Central memory CD8-positive, alpha-beta T cell (primary cell): ENCODE data around the gene SLC50A1.

Experiments
- ATAC-seq: fragments of 150-1000 bp; cut with Tn5 transposase; replicated peaks from 2 replicates; pipeline ENCODE4 v1.10.0; 2022; ENCODE audit warnings: mild to moderate bottlenecking, moderate FRiP score, moderate number of reproducible peaks; ENCODE audit not compliant: poor library complexity, severe bottlenecking; ENCODE audit errors: extremely low read depth
- DNase-seq, 2 donors: peaks; one replicate each; pipeline ENCODE4 v3.0.0; 2021; ENCODE audit warnings: low spot score in 2 of 2
- H3K27ac Mint-ChIP-seq: one replicate; pipeline ENCODE4 v1.8.0; 2022; ENCODE audit warnings: low read depth, mild to moderate bottlenecking, moderate library complexity, mixed read lengths
- H3K27me3 Mint-ChIP-seq: one replicate; pipeline ENCODE4 v1.8.0; 2022; ENCODE audit warnings: mixed read lengths
- H3K36me3 Mint-ChIP-seq: one replicate; pipeline ENCODE4 v1.8.0; 2022; ENCODE audit warnings: mild to moderate bottlenecking, moderate library complexity, mixed read lengths; ENCODE audit not compliant: insufficient read depth
- H3K4me1 Mint-ChIP-seq: one replicate; pipeline ENCODE4 v1.8.0; 2022; ENCODE audit warnings: mixed read lengths
- H3K4me3 Mint-ChIP-seq: one replicate; pipeline ENCODE4 v1.8.0; 2022; ENCODE audit warnings: mild to moderate bottlenecking, moderate library complexity, mixed read lengths
- H3K9me3 Mint-ChIP-seq: one replicate; pipeline ENCODE4 v1.8.0; 2022; ENCODE audit warnings: mixed read lengths

The SLC50A1 gene

GRCh38 chr1:155135415-155136028, at the start of gene SLC50A1:
SLC50A1 (plus strand) TSS chr1:155135852; CDS start chr1:155135912, 60 bp downstream.
- Mint-ChIP-seq H3K27me3 (peaks cover 8% of the 10 kb centered on the region), H3K4me1 (peaks cover 41% of the 10 kb centered on the region), H3K9me3 (no peaks in the 10 kb centered on the region), H3K4me3 (peak within 1 kb of the TSS; percentile 99), H3K36me3 (peaks cover 9% of the 10 kb centered on the region), H3K27ac (peak within 1 kb of the TSS; percentile 100)
- ATAC-seq (peak; percentile 83), DNase-seq (peak; percentile 84 to 90)

DNA sequence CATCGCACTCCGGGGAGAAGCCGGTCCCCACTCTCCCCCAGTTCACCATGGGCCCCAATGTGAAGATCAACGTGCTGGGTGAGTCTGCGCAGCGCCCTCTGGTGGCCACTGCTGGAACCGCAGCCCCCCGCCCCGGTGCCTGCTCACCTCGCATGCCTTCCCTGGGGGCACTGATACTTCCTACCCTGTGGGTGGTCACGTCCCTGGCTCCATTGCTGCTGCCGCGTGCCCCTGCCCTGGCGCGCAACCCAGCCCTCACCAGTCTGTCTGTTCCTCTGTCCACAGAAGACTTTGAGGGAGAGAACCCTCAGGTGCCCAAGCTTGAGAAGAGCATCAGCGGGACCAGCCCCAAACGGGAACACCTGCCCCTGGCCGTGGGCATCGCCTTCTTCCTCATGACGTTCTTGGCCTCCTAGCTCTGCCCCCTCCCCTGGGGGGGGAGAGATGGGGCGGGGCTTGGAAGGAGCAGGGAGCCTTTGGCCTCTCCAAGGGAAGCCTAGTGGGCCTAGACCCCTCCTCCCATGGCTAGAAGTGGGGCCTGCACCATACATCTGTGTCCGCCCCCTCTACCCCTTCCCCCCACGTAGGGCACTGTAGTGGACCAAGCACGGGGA, 49.4 kb upstream of the SLC50A1 start:
- DNase-seq (peak; percentile 74 to 88), ATAC-seq (peak; percentile 21)
- no peaks in the 10 kb centered on the region for H3K9me3 Mint-ChIP-seq
- H3K27me3 Mint-ChIP-seq, result peaks cover 33% of the 10 kb centered on the region
- H3K27ac Mint-ChIP-seq, result peak overlapping the region; percentile 78
- peak overlapping the region; percentile 89 for H3K4me3 Mint-ChIP-seq
- peaks cover 15% of the 10 kb centered on the region for H3K36me3 Mint-ChIP-seq
- H3K4me1 Mint-ChIP-seq, result peaks cover 45% of the 10 kb centered on the region

DNA sequence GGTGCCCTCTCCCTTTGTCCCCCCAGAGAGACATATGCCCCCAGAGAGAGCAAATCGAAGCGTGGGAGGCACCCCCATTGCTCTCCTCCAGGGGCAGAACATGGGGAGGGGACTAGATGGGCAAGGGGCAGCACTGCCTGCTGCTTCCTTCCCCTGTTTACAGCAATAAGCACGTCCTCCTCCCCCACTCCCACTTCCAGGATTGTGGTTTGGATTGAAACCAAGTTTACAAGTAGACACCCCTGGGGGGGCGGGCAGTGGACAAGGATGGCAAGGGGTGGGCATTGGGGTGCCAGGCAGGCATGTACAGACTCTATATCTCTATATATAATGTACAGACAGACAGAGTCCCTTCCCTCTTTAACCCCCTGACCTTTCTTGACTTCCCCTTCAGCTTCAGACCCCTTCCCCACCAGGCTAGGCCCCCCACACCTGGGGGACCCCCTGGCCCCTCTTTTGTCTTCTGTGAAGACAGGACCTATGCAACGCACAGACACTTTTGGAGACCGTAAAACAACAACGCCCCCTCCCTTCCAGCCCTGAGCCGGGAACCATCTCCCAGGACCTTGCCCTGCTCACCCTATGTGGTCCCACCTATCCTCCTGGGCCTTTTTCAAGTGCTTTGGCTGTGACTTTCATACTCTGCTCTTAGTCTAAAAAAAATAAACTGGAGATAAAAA, 48.7 kb upstream of the SLC50A1 start:
- Mint-ChIP-seq H3K27me3 (peaks cover 25% of the 10 kb centered on the region), H3K27ac (no peak overlapping the region), H3K36me3 (peaks cover 14% of the 10 kb centered on the region), H3K4me1 (peaks cover 41% of the 10 kb centered on the region), H3K4me3 (peak overlapping the region; percentile 18), H3K9me3 (no peaks in the 10 kb centered on the region)
- DNase-seq, result no peak
- ATAC-seq, result no peak

GRCh38 chr1:155091071-155092051, 44.3 kb upstream of the SLC50A1 start:
- peaks cover 3% of the 10 kb centered on the region for H3K36me3 Mint-ChIP-seq
- no peaks in the 10 kb centered on the region for H3K9me3 Mint-ChIP-seq
- H3K4me3 Mint-ChIP-seq, result no peak overlapping the region
- H3K27me3 Mint-ChIP-seq, result peaks cover 15% of the 10 kb centered on the region
- ATAC-seq (no peak), DNase-seq (peak; percentile 57 to 77)
- H3K4me1 Mint-ChIP-seq, result peaks cover 5% of the 10 kb centered on the region
- H3K27ac Mint-ChIP-seq, result no peak overlapping the region

- DNase-seq (no peak), ATAC-seq (no peak)
- Mint-ChIP-seq H3K9me3 (no peaks in the 10 kb centered on the region), H3K27me3 (peaks cover 16% of the 10 kb centered on the region), H3K36me3 (peaks cover 2% of the 10 kb centered on the region), H3K4me1 (peaks cover 5% of the 10 kb centered on the region), H3K4me3 (no peak overlapping the region), H3K27ac (no peak overlapping the region)
Observed at GRCh38 chr1:155092131-155092530, 43.5 kb upstream of the SLC50A1 start.

DNA sequence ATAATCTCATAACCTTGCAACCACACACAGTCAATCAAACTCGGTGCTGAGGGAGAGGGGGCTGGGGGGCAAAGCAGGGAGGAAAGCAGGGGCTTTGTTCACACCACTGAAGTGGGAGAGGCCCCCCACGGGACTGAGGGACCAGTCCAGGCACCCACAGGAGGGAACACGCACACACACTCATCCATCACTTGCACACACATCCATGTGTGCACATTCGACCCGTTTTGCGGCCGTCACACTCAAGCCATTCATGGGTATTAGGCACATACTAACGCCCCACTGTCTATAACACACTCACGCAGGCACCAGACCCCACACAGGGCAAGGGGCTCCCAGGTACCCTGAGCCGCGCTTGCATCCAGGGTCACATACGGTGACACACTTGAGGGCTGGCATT, 43.0 kb upstream of the SLC50A1 start:
- DNase-seq (no peak), ATAC-seq (no peak)
- peaks cover 16% of the 10 kb centered on the region for H3K27me3 Mint-ChIP-seq
- H3K27ac Mint-ChIP-seq, result no peak overlapping the region
- H3K36me3 Mint-ChIP-seq, result peaks cover 2% of the 10 kb centered on the region
- H3K4me3 Mint-ChIP-seq, result no peak overlapping the region
- peaks cover 5% of the 10 kb centered on the region for H3K4me1 Mint-ChIP-seq
- H3K9me3 Mint-ChIP-seq, result no peaks in the 10 kb centered on the region

GRCh38 chr1:155093911-155094621, 41.6 kb upstream of the SLC50A1 start:
- peaks cover 5% of the 10 kb centered on the region for H3K4me1 Mint-ChIP-seq
- DNase-seq, result no peak
- no peak overlapping the region for H3K27ac Mint-ChIP-seq
- peaks cover 16% of the 10 kb centered on the region for H3K27me3 Mint-ChIP-seq
- H3K36me3 Mint-ChIP-seq, result peaks cover 1% of the 10 kb centered on the region
- ATAC-seq, result no peak
- no peak overlapping the region for H3K4me3 Mint-ChIP-seq
- H3K9me3 Mint-ChIP-seq, result no peaks in the 10 kb centered on the region

DNA sequence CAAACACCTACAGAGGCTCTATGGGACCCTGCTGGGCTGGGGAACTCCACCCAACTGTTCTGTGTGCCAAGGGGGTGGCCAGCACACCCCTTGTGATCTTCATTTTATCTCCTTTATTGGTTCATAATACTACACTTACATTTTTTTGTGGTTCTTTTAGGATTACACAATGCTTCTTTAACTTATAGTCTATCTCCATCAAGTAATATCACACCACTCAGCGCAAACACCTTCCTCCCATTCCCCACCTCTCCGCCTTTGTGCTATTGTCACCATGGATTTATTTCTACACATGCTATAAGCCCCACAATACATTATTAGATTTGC, 41.1 kb upstream of the SLC50A1 start:
- ATAC-seq (peak; percentile 24), DNase-seq (no peak)
- no peaks in the 10 kb centered on the region for H3K9me3 Mint-ChIP-seq
- H3K27me3 Mint-ChIP-seq, result peaks cover 16% of the 10 kb centered on the region
- peaks cover 5% of the 10 kb centered on the region for H3K4me1 Mint-ChIP-seq
- no peak overlapping the region for H3K4me3 Mint-ChIP-seq
- peaks cover 1% of the 10 kb centered on the region for H3K36me3 Mint-ChIP-seq
- no peak overlapping the region for H3K27ac Mint-ChIP-seq

DNA sequence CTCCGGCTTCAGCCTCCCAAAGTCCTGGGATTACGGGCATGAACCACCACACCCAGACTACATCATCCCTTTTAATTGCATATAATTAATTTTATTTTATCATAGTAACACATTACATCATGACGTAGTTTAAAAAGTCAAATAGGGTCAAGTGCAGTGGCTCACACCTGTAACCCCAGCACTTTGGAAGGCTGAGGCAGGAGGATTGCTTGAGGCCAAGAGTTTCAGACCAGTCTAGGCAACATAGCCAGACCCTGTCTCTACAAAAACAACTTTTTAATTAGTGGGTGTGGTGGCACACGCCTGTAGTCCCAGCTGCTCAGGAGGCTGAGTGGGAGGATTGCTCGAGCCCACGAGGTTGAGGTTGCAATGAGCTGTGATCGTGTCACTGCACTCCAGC, 36.3 kb upstream of the SLC50A1 start:
- no peaks in the 10 kb centered on the region for H3K4me1 Mint-ChIP-seq

DNA sequence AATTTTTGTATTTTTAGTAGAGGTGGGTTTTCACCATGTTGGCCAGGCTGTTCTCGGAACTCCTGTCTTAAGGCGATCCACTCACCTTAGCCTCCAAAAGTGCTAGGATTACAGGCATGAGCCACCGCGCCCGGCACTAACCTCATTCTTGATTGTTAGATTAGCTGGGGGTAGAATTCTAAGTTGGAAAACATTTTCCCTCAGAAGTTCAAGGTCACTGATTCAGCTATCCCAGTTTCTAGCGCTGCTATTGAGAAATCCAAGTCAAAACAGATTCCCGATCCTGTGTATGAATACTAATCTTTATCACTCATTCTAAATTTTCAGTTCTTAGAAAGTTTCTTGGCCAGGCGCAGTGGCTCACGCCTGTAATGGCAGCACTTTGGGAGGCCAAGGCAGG, 32.3 kb upstream of the SLC50A1 start:
- Mint-ChIP-seq H3K9me3 (no peaks in the 10 kb centered on the region), H3K4me1 (no peaks in the 10 kb centered on the region), H3K36me3 (no peaks in the 10 kb centered on the region), H3K4me3 (no peak overlapping the region), H3K27me3 (peaks cover 10% of the 10 kb centered on the region), H3K27ac (no peak overlapping the region)
- DNase-seq, result no peak
- no peak for ATAC-seq

More for the DNA sequence above, 36.3 kb upstream of the SLC50A1 start:
- DNase-seq (no peak), ATAC-seq (no peak)
- H3K36me3 Mint-ChIP-seq, result no peaks in the 10 kb centered on the region
- no peak overlapping the region for H3K27ac Mint-ChIP-seq
- no peak overlapping the region for H3K4me3 Mint-ChIP-seq
- H3K9me3 Mint-ChIP-seq, result no peaks in the 10 kb centered on the region
- peaks cover 16% of the 10 kb centered on the region for H3K27me3 Mint-ChIP-seq

- Mint-ChIP-seq H3K36me3 (no peaks in the 10 kb centered on the region), H3K9me3 (no peaks in the 10 kb centered on the region), H3K4me1 (no peaks in the 10 kb centered on the region), H3K4me3 (no peak overlapping the region), H3K27me3 (peaks cover 10% of the 10 kb centered on the region), H3K27ac (no peak overlapping the region)
- ATAC-seq (no peak), DNase-seq (no peak)
Observed at GRCh38 chr1:155104605-155105534, 30.8 kb upstream of the SLC50A1 start.
